ENCODE data around the gene SEPTIN2. TPM values are rescaled to one million over a fixed set of nuclear protein-coding genes. Genes with fewer than 3 reads are reported as not detected.

Gene SEPTIN2
- total and polyA plus RNA-seq, 10 of the 15 experiments (the other 5 are each of a cell fraction or from before 2014, with no cell fraction given) = 169 to 474 (median 269) TPM

DNA sequence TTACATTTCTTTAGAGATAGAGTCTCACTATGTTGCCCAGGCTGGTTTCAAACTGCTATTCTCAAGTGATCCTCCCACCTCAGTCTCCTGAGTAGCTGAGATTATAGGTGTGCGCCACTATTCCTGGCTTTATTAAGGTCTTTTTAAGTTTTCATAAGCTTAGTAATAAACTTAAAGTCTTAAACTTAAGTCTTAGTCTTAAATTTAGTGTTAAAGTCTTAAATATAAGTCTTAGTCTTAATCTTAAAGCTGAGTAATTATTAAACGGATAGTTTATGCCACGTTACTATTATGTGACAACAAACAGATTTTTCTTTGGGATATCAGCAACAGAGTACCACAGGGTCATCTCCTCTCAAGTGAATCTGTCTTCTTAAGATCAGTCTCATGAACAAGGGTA is 52.9 kb downstream of the SEPTIN2 start:
- intact Hi-C loops (cut with micrococcal nuclease; ENCODE audit: unreplicated experiment) = no loop called here
- CTCF ChIA-PET = interaction anchor here (0.9 to 6.3 kb wide), 3 partner anchors 9 to 48 kb away, joined by 3 to 55 read pairs (median 19); no protein-coding TSS in a partner anchor
- BruUV-seq (replicated peaks) = no TSS peak
- no peak overlapping the region for H2AFZ ChIP-seq (ENCODE audit: control insufficient read depth, low read depth, low read length)
- in situ Hi-C loops (cut with MboI) = no loop called here
- POLR2A ChIA-PET = interaction anchor here (1.1 to 2.4 kb wide), 3 partner anchors 9 to 23 kb away, joined by 3 to 26 read pairs (median 5); partner anchors contain the start of gene FARP2
- DNase-seq (ENCODE audit: low read depth, low spot score) (no peak), ATAC-seq (no peak), FAIRE-seq (no peak)
- H3K27me3 ChIP-seq (replicated peaks in 1 of 2; ENCODE audit: control insufficient read depth in 2 of 2, insufficient read depth in 2 of 2, low read length in 1 of 2) = no peaks in the 10 kb centered on the region
- peaks cover 73% of the 10 kb centered on the region for H3K79me2 ChIP-seq (ENCODE audit: control insufficient read depth, insufficient read depth, low read length)
- RAD21 ChIA-PET (ENCODE audit: unreplicated experiment) = interaction anchor here (1.2 to 4.5 kb wide), 3 partner anchors 10 to 23 kb away, joined by 3 to 30 read pairs (median 30); no protein-coding TSS in a partner anchor
- peaks cover 38% of the 10 kb centered on the region for H3K4me1 ChIP-seq (ENCODE audit: control insufficient read depth, insufficient read depth, low read length)
- H4K20me1 ChIP-seq (ENCODE audit: control insufficient read depth, insufficient read depth) = no peaks in the 10 kb centered on the region
- peak overlapping the region; percentile 18; the same call in 1 of the 2 replicates for H3K27ac ChIP-seq (ENCODE audit: control insufficient read depth, insufficient read depth)
- no peak for TF ChIP-seq MEF2A (IDR thresholded peaks at IDR 0.05; ENCODE audit: insufficient read depth, low read depth, low read length)
- 0 out of 2 replicates have a peak overlapping the region, but pooled peaks have one; percentile 46 for H3K4me2 ChIP-seq (ENCODE audit: control insufficient read depth, insufficient read depth)
- peaks cover 0 to 4% of the 10 kb centered on the region in 2 experiments; a peak in 1 of 4 replicates for H3K36me3 ChIP-seq (ENCODE audit: control insufficient read depth in 2 of 2, insufficient read depth in 2 of 2, low read length in 1 of 2)
- H3K4me3 ChIP-seq = no peak overlapping the region
- H3K9me3 ChIP-seq (replicated peaks; ENCODE audit: control insufficient read depth, insufficient read depth, low read length) = no peaks in the 10 kb centered on the region
- 94% methylated on average over 3 of the region's 3 CpGs for WGBS (ENCODE audit: insufficient coverage, insufficient replicate concordance, low lambda C conversion rate, missing lambda C conversion rate)
- SMC1A ChIA-PET (ENCODE audit: uncharacterized antibody, unreplicated experiment) = interaction anchor here (0.7 to 12.9 kb wide), 6 partner anchors 7 to 124 kb away, joined by 3 to 239 read pairs (median 31); no protein-coding TSS in a partner anchor
- H3K9ac ChIP-seq (ENCODE audit: control insufficient read depth, insufficient read depth, low read length) = no peak overlapping the region

DNA sequence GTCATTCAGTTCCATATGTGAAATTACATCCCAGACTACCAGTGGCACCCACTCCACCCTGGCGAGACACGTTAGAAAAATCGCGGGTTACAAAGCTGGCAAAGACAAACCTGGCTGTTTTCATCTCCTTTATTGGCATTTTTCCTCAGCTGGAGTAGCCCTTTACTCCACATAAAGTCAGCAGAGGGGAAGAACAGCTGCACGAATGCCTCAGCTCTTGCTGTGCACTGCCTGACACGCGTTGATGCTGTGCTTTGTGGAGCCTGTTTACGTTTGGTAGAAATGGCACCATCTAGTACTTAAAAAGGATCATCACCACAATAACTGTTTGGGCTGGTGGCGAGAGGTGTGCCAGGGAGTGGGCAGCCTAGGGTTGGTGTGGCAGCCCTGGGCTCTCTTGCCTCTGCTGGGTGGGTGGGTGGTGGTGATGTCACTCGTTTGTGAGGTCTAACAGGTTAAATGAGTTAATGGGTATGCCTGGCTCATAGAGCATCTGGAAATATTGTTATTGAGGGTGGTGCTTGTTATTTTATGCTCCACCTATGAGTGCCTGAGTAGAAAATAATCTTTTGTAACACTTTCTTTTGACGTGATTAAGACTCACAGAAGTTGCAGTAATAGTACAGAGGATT is 56.8 kb downstream of the SEPTIN2 start:
- POLR2A ChIA-PET = interaction anchor here (1.1 to 5.9 kb wide), 3 partner anchors 8 to 14 kb away, joined by 4 to 58 read pairs (median 9); no protein-coding TSS in a partner anchor
- no peak for FAIRE-seq
- H3K4me2 ChIP-seq (ENCODE audit: control insufficient read depth, insufficient read depth) = no peak overlapping the region
- TF ChIP-seq JUND (IDR thresholded peaks at IDR 0.05; ENCODE audit: low read depth, low read length) = no peak
- TF ChIP-seq WRNIP1 (IDR thresholded peaks at IDR 0.05; ENCODE audit: borderline replicate concordance, low read depth, low read length) = no peak
- no peak for TF ChIP-seq SMC3 (IDR thresholded peaks at IDR 0.05; ENCODE audit: borderline replicate concordance, low read length)
- no peak for TF ChIP-seq HCFC1 (IDR thresholded peaks at IDR 0.05; ENCODE audit: low read length)
- TF ChIP-seq, protein P1, sequence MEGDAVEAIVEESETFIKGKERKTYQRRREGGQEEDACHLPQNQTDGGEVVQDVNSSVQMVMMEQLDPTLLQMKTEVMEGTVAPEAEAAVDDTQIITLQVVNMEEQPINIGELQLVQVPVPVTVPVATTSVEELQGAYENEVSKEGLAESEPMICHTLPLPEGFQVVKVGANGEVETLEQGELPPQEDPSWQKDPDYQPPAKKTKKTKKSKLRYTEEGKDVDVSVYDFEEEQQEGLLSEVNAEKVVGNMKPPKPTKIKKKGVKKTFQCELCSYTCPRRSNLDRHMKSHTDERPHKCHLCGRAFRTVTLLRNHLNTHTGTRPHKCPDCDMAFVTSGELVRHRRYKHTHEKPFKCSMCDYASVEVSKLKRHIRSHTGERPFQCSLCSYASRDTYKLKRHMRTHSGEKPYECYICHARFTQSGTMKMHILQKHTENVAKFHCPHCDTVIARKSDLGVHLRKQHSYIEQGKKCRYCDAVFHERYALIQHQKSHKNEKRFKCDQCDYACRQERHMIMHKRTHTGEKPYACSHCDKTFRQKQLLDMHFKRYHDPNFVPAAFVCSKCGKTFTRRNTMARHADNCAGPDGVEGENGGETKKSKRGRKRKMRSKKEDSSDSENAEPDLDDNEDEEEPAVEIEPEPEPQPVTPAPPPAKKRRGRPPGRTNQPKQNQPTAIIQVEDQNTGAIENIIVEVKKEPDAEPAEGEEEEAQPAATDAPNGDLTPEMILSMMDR (IDR thresholded peaks at IDR 0.05 in 2 of 3, conservative IDR thresholded peaks at IDR 0.05 in 1 of 3; ENCODE audit: control insufficient read depth in 2 of 3, extremely low read depth in 1 of 3, insufficient read depth in 1 of 3, low read depth in 3 of 3, low read length in 3 of 3) = no peak
- TF ChIP-seq CBFB (IDR thresholded peaks at IDR 0.05; ENCODE audit: low read depth) = no peak
- TF ChIP-seq, protein P2, sequence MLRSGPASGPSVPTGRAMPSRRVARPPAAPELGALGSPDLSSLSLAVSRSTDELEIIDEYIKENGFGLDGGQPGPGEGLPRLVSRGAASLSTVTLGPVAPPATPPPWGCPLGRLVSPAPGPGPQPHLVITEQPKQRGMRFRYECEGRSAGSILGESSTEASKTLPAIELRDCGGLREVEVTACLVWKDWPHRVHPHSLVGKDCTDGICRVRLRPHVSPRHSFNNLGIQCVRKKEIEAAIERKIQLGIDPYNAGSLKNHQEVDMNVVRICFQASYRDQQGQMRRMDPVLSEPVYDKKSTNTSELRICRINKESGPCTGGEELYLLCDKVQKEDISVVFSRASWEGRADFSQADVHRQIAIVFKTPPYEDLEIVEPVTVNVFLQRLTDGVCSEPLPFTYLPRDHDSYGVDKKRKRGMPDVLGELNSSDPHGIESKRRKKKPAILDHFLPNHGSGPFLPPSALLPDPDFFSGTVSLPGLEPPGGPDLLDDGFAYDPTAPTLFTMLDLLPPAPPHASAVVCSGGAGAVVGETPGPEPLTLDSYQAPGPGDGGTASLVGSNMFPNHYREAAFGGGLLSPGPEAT (IDR thresholded peaks at IDR 0.05; ENCODE audit: low read depth) = no peak
- no peak for TF ChIP-seq SMAD5 (IDR thresholded peaks at IDR 0.05; ENCODE audit: low read depth)
- no peak for TF ChIP-seq NBN (IDR thresholded peaks at IDR 0.05)

More for the DNA sequence above, 56.8 kb downstream of the SEPTIN2 start:
- DNase-seq (ENCODE audit: low read depth, low spot score) (no peak), ATAC-seq (no peak)
- intact Hi-C loops (cut with micrococcal nuclease; ENCODE audit: unreplicated experiment) (no loop called here), in situ Hi-C loops (cut with MboI) (no loop called here)
- Histone ChIP-seq H3K9me3 (replicated peaks; ENCODE audit: control insufficient read depth, insufficient read depth, low read length) (no peaks in the 10 kb centered on the region; the same call in 2 of the 3 replicates), H3K4me3 (no peak overlapping the region), H3K27ac (ENCODE audit: control insufficient read depth, insufficient read depth) (no peak overlapping the region; the same call in 1 of the 2 replicates), H4K20me1 (ENCODE audit: control insufficient read depth, insufficient read depth) (no peaks in the 10 kb centered on the region), H3K4me1 (ENCODE audit: control insufficient read depth, insufficient read depth, low read length) (peaks cover 43% of the 10 kb centered on the region), H2AFZ (ENCODE audit: control insufficient read depth, low read depth, low read length) (no peak overlapping the region), H3K79me2 (ENCODE audit: control insufficient read depth, insufficient read depth, low read length) (peaks cover 59% of the 10 kb centered on the region), H3K9ac (ENCODE audit: control insufficient read depth, insufficient read depth, low read length) (no peak overlapping the region), H3K27me3 (replicated peaks in 1 of 2; ENCODE audit: control insufficient read depth in 2 of 2, insufficient read depth in 2 of 2, low read length in 1 of 2) (no peaks in the 10 kb centered on the region), H3K36me3 (ENCODE audit: control insufficient read depth in 2 of 2, insufficient read depth in 2 of 2, low read length in 1 of 2) (peaks cover 3 to 8% of the 10 kb centered on the region in 2 experiments)
- no TSS peak for BruUV-seq (replicated peaks)
- WGBS (ENCODE audit: insufficient coverage, insufficient replicate concordance, low lambda C conversion rate, missing lambda C conversion rate) = 71% methylated on average over 11 of the region's 11 CpGs
- ChIA-PET RAD21 (ENCODE audit: unreplicated experiment) (interaction anchor here (1.0 to 7.2 kb wide), 4 partner anchors 11 to 58 kb away, joined by 3 to 98 read pairs (median 10); partner anchors contain the start of genes HDLBP and SEPTIN2), CTCF (interaction anchor here (0.9 to 7.1 kb wide), 7 partner anchors 9 to 58 kb away, joined by 3 to 57 read pairs (median 4); no protein-coding TSS in a partner anchor), SMC1A (ENCODE audit: uncharacterized antibody, unreplicated experiment) (interaction anchor here (1.3 to 10.6 kb wide), 3 partner anchors 9 to 19 kb away, joined by 3 to 239 read pairs (median 7); no protein-coding TSS in a partner anchor)

Measured in GM12878 (cell line).